Neural progenitor cell (in vitro differentiated cells): ENCODE results near the gene DUSP8.

Experiments used
- CTCF ChIP-seq: fragments of 200-600 bp; sonication (generic); IDR thresholded peaks from 2 replicates; pipeline ENCODE4 v1.5.1; 2017; ENCODE audit warnings: antibody characterized with exemption, mild to moderate bottlenecking
- EZH2 ChIP-seq: fragments of 200-600 bp; sonication (generic); IDR thresholded peaks from 2 replicates; pipeline ENCODE4 v1.6.1; 2017; ENCODE audit warnings: antibody characterized with exemption, mild to moderate bottlenecking, moderate library complexity
- EZH2phosphoT487 ChIP-seq: fragments of 200-600 bp; sonication (generic); IDR thresholded peaks from 2 replicates; pipeline ENCODE4 v1.6.1; 2017; ENCODE audit warnings: antibody characterized with exemption

- TF ChIP-seq CTCF (no peak), EZH2phosphoT487 (no peak), EZH2 (no peak)
Measured at GRCh38 chr11:1534682-1535081, 37.4 kb downstream of the DUSP8 start.
